ENCODE results near the gene HDGF. TPM values are rescaled to one million over a fixed set of nuclear protein-coding genes. Genes with fewer than 3 reads are reported as not detected.

Gene HDGF
- total RNA-seq: 189 and 231 TPM in 2 replicates

DNA sequence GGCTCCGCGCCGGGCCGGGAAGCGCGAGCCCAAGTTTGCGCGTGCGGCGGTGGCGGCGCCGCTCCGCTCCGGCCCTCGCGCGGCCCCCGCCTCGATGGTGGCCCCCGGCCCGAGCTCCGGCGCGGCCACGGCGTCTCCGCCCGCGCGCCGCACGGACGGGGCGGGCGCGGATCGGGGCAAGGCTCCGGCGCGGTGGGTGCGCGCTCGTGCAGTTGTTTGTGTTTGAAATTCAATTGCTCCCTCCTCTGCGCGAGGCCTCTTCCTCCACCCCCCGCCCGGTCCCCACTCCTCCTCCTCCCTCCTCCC, at the start of gene HDGF:
Gene HDGF, minus strand, starts transcription at position 225 of the 306 bp plus-strand sequence. CDS start 246 bp downstream, outside the sequence.

DNA sequence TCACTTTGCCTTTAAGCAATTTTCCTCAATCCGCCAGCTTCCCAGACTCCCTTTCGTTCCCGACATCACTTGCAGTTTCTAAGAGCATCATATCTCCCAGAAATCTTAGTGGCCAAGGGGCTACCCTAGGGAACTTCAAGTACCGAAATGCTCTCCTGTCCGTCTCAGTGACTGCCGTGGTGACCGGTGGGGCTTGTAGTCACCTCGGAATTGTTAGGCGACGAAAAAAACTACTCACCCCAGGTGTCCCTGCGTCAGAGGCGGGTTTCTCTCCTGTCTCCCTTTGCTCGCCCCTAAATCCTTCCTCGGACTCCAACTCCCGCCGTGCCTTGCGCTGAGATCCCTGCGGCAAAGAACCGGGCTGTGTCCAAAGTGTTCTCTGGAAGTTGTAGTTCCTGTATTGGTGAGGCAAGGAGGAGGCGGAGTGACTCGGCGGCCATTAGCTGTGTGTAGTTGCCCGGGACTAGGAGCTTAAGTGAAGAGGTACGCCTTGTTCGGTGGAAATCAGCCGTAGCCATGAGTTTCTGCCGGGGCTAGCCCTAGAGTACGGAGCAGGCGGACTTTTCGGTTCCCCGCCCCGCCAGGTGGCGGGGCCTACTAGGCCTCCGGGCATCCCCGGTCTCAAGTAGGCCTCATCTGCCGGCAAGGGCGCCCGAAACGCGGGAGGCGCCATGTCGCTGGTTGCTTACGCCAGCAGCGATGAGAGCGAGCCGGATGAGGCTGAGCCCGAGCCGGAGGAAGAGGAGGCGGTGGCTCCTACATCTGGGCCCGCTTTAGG, 15.8 kb upstream of the HDGF start, which contains the start of gene PRCC:
Gene PRCC, plus strand, starts transcription at position 435 of the 778 bp plus-strand sequence. Its CDS starts 237 bp downstream, at position 672.

DNA sequence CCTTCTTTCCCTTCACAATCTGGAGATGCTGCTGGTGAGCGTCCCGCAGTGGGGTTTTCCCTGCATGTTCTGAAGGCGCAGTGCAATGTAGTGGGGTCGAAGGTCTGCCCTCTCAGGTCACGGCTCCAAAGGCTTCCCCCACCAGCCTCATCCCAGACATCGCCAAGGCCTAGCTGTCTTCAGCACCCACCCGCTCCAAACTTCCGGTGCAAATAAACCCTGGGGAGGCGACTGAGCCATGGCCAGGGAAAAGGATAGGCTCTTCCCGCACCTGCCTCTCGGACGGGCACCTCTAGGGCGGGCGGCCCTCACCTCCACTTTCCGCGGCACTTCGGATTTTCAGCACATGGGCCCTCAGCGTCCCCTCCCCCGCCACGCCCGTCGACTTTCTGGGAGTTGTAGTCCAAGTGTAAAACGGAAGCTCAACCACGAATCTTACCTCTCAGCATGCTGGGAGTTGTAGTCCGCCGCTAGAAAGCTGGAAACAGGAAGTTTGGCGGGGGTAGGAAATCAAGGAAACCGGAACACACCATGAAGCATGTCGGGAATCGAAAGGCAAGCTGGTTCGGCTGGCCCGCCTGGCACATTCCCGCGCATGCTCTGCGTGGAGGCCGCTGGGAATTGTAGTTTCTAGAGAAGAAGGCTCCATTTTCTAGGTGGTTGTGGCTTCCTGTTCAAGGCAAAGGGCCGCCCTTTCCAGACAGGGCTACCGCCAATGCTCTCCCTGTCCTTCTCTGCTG, 10.6 kb downstream of the HDGF start, which contains the start of gene MRPL24:
Gene MRPL24, minus strand, starts transcription at position 348 of the 740 bp plus-strand sequence. CDS start 2,384 bp downstream, outside the sequence.

DNA sequence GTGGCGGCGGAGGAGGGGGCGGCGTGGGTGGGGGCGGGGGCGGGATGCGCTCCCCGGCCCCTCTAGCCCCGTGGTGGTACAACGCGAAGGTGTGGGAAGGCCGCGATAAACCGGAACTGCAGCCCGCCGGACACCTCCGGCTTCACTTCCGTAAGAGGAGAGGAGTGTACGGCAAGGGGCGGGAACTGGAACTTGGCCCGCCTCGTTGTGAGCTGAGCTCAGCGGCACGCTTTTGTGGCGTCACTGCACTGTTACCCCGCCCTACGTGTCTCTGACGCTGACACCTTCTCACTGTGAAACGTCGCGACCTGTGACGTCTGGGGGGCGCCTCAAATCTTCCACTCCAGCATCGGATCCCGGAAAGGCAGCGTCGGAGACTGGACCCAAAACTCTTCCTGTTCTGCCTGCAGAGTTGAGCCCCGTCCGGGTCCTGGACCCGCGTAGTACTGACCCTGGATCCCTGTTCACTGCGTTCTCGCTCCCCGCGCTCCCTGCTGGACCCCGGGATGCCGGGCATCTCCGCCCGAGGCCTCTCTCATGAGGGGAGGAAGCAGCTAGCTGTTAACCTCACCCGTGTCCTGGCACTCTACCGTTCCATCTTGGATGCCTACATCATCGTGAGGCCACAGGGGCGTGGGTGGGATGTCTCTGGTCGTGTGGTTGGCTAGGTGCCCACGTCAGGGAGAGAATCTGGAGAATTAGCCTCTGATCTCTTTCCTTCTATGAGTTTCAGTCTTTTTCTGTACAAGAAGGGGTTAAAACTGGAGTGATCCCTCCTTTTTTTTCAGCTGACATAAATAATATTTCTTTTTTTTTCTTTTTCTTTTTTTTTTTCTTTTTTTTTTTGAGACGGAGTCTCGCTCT, 22.6 kb downstream of the HDGF start, which contains the start of gene ISG20L2:
Gene ISG20L2, minus strand, starts transcription at position 168 of the 864 bp plus-strand sequence. CDS start 1,114 bp downstream, outside the sequence.

DNA sequence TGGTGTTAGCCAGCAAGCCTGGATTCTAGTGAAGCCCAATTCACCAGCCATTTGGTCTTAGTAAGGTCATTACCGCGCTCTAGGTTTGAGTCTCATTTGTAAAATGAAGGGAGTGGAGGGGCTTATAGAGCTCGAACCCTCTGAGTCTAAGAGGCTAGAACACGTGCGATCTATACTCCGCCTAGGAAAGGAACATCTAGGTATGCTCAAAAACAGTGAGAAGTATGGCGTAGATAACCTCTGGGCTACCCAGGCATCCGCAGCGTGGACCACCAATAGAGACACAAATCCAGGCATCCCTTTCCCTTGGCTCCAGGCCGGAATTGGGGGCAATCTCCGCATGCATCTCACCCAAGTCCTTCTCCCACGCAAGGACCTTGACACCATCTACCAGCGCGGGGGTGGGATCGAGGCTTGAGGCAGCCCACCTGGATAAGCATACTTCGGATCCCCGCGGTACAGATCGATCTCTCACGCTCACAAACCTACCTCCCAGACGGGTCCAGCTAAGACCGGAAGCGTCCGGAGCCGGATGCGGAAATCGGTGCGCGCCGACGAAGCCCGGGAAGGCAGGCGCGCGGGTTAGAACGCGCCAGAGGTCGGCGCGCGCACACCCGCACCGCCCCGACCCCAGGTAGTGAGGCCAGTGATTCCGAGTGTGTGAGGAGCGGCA, 23.4 kb downstream of the HDGF start, which contains the start of gene METTL25B:
Gene METTL25B, plus strand, starts transcription at position 544 of the 673 bp plus-strand sequence. CDS start 636 bp downstream, outside the sequence.

DNA sequence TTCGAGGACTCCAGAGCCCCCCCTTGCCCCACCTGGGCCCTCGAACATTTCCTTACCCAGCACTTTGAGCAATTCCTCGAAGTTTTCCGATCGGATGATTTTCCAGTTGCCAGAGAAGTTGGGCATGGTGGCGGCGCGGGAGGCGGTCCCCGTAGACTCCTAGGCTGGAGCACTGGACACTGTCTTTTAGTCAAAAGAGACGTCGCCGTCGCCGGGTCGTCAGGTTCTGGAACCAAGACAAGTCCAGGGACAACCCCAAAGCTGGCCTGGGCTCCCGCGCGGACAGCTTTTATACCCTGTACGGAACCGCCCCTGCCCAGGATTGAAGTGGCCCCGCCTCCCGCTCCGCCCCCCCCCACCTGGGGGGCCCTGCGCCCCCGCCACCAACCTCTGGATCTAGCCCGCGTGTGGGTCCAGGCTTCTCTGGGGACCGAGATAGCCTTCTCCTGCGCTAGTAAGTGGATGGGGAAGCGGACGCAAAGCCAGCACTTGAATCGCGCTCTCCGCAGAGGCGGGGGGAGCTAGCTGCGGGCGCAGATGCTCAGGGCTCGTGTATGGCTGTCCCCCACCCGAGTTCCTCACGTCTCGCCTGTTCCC, 46.1 kb downstream of the HDGF start, which contains the start of gene CRABP2:
Gene CRABP2, minus strand, starts transcription at position 263 of the 597 bp plus-strand sequence. Its CDS starts 137 bp downstream, at position 126.

Other genes with a start within 250 kb of the HDGF start
- 32.7 and 54.2 TPM in 2 replicates for gene IQGAP3, start 179.1 kb downstream of the HDGF start, total RNA-seq
- gene TTC24, start 172.0 kb downstream of the HDGF start, total RNA-seq: not detected in 2 replicates
- 53.2 and 57.0 TPM in 2 replicates for gene NAXE, start 159.9 kb downstream of the HDGF start, total RNA-seq
- gene GPATCH4, start 150.2 kb downstream of the HDGF start, total RNA-seq: 12.9 and 20.5 TPM in 2 replicates
- gene HAPLN2, start 132.3 kb downstream of the HDGF start, total RNA-seq: not detected in 2 replicates
- gene BCAN, start 109.6 kb downstream of the HDGF start, total RNA-seq: not detected in 2 replicates
- gene NES, start 74.3 kb downstream of the HDGF start, total RNA-seq: 23.9 and 59.2 TPM in 2 replicates
- gene CRABP2, start 46.1 kb downstream of the HDGF start, total RNA-seq: 27.2 and 45.6 TPM in 2 replicates
- gene METTL25B, start 23.2 kb downstream of the HDGF start, total RNA-seq: 8.8 and 9.8 TPM in 2 replicates
- gene ISG20L2, start 22.9 kb downstream of the HDGF start, total RNA-seq: 18.0 and 25.0 TPM in 2 replicates
- gene MRPL24, start 10.6 kb downstream of the HDGF start, total RNA-seq: 40.3 and 52.2 TPM in 2 replicates
- gene PRCC, start 15.9 kb upstream of the HDGF start, total RNA-seq: 17.3 and 21.7 TPM in 2 replicates
- gene SH2D2A, start 65.2 kb upstream of the HDGF start, total RNA-seq: 0.20 TPM in 1 of 2 replicates, not detected in the other
- not detected in 2 replicates for gene INSRR, start 107.4 kb upstream of the HDGF start, total RNA-seq
- gene NTRK1, start 109.2 kb upstream of the HDGF start, total RNA-seq: 0.20 TPM in 1 of 2 replicates, not detected in the other
- 1.1 and 5.7 TPM in 2 replicates for gene PEAR1, start 142.0 kb upstream of the HDGF start, total RNA-seq
- gene LRRC71, start 169.0 kb upstream of the HDGF start, total RNA-seq: 0.20 TPM in 1 of 2 replicates, not detected in the other

All from subcutaneous preadipocyte (primary cell).